ENCODE measurements around the gene ZFYVE9.
"Not testable (repeated sequence)": the region's sequence is repeated elsewhere in the genome, so short reads cannot be mapped to it uniquely, and the experiment has no call there.

Gene ZFYVE9

GRCh38 chr1:52152572-52152971 is 10.7 kb downstream of the ZFYVE9 start:
- DNase-seq: no peak

DNA sequence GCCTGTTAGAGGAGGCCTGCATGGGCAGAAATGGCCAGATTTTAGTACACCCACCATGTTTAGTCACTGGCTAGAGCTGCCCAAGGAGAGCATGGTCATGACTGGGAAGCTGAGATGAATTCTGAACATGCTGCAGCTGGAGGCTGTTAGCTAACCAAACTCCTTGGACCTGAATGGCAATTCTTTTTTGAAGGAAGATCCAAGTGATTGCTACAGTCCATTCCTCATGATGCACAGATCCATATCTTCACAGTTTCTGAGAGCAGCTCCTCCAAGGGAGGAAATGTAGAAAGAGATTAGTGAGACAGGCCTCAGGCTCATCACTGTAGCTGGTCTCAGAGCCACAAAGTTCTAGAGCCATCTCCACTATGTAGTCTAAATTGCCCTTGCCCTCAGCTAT is 11.1 kb downstream of the ZFYVE9 start:
- DNase-seq: no peak

- DNase-seq: no peak
Measured at GRCh38 chr1:52153898-52154297, 12.0 kb downstream of the ZFYVE9 start.

- DNase-seq: no peak
Measured at GRCh38 chr1:52156460-52156859, 14.6 kb downstream of the ZFYVE9 start.

DNA sequence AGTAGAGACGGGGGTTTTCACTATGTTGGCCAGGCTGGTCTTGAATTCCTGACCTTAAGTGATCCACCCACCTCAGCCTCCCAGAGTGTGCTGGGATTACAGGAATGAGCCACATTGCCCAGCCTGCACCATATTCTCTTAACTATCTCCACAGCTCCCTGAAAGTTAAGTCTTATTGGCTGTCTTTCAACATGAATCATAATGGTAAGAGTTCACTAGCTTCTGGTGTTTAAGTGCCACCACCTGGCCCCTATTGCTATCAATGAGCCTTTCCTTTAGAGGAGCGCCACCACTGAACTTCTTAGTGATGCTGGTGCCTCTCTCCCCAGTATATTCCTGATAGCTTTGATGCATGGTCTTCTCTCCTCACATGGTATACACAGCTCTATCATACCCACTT is 15.7 kb downstream of the ZFYVE9 start:
- no peak for DNase-seq

DNA sequence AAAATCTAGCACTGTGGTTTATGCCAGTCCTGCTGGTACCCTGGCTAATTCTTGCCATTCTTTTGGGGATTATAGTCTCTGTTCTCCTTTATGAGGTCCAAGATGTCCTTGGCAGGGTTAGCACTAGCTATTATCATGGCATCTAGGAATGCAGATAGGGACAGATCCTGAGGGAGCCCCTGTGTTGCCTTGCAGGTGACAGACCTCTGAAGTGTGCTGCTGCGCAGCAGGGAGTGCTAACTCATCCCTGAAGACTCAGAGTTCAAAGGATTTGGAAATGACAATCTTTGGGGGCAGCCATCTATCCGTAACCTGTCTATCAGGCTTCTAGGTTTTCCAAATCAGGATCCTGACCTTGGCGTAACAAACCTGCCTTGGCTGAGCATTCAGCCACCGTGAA is 16.3 kb downstream of the ZFYVE9 start:
- DNase-seq: no peak

DNA sequence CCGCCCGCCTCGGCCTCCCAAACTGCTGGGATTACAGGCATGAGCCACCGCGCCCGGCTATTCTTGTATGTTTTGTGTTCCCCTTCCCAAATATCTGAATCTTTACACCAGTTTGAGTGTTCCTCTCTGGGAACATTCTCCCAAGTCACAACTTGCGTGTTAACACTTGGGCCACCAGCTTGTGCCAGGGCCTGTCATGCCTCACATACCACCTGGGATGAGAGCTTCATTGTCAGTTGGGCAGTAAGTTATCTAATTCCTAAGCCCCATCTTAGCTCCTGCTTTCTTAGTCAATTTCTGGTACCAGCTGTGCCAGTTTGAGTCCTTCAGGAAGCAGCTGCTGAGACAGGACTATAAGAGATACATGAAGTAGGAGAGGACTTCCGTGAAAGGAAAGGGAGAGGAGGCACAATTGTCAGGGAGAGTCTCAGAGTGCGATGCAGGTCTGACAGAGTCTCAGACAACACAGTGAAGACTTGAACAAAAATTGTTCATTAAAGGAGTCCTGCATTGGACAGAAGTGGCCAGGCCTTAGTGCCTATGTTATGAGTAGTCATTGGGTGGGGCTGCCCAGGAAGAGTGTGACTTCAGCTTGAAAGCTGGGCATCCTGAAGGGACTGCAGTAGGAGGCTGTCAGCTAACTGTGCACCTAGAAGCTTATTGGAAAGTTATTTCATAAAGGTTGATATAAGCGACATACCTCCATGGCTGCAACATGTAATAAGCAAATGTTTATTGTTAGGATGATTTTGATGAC is 17.3 kb downstream of the ZFYVE9 start:
- no peak for DNase-seq

DNA sequence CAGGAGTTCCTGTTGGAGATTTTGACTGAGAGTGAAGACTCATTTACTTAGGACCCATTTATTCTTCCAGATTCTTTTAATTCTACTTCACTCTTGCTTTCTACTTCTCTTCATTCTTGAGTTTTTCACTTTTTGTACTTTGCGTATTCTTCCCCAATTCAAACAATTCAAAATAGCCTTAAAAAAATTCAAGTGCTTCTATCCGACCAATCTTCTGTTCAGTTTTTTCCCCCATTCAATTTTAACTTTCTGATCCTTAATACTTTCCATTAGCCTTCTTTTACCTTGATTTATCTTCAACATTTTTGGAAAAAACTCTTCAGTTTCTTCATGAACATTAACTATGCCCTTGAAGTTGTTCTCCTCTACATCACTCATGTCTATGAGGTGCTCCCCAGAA is 21.1 kb downstream of the ZFYVE9 start:
- DNase-seq: no peak

- DNase-seq: no peak
Measured at GRCh38 chr1:52164604-52165003, 22.7 kb downstream of the ZFYVE9 start.

- DNase-seq: no peak
Measured at GRCh38 chr1:52166996-52167753, 25.3 kb downstream of the ZFYVE9 start.

DNA sequence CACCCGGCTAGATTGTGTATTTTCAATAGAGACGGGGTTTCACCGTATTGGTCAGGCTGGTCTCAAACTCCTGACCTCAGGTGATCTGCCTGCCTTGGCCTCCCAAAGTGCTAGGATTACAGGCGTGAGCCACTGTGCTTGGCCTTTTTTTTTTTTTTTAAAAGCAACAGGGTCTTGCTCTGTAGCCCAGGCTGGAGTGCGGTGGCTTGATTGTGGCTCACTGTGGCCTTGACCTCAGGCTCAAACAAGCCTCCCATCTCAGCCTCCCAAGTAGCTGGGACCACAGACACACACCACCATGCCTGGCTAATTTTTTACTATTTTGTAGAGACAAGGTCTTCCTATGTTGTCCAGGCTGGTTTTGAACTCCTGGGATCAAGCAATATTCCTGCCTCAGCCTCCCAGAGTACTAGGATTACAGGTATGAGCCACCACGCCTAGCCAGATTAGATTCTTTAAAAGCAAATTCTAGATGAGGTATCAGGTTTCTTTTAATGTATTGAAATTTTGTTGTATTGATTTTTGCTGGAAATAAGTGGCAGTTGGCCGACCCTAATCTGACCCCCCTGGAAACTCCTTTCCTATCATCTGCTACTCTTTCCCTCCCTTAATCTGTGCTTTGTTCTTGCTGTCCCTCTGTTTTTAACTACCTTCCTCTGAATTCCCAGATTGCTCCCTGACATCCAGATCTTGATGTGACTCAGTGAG is 26.6 kb downstream of the ZFYVE9 start:
- no peak for DNase-seq

DNA sequence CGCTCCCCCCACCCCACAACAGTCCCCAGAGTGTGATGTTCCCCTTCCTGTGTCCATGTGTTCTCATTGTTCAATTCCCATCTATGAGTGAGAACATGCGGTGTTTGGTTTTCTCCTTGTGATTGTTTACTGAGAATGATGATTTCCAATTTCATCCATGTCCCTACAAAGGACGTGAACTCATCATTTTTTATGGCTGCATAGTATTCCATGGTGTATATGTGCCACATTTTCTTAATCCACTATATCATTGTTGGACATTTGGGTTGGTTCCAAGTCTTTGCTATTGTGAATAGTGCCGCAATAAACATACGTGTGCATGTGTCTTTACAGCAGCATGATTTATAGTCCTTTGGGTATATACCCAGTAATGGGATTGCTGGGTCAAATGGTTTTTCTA is 29.3 kb downstream of the ZFYVE9 start:
- DNase-seq: not testable (repeated sequence)

DNA sequence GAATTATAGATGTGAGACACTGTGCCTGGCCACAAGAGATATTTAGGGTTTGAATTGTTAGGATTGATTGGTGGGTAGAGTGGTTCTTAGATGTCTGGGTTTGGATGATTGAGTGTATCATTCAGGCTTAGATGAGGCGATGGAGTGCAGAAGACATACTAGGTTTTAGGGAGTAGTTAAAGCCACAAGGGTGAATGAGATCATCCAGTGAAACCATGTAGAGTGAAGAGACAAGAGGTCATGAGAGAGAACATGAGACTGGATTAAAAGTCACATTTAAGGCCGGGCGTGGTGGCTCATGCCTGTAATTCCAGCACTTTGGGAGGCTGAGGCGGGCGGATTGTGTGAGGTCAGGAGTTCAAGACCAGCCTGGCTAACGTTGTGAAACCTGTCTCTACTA is 37.2 kb downstream of the ZFYVE9 start:
- no peak for DNase-seq

DNA sequence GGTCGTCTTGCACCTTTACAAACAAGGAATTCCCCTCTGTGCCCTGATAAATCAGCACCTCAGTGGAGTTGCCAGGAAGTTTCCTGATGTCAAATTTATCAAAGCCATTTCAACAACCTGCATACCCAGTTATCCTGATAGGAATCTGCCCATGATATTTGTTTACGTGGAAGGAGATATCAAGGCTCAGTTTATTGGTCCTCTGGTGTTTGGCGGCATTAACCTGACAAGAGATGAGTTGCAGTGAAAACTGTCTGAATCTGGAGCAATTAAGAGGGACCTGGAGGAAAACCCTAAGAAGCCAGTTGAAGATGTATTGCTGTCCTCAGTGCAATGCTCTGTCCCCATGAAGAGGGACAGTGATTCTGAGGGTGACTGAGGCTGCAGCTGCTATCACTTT is 38.3 kb downstream of the ZFYVE9 start:
- no peak for DNase-seq

DNA sequence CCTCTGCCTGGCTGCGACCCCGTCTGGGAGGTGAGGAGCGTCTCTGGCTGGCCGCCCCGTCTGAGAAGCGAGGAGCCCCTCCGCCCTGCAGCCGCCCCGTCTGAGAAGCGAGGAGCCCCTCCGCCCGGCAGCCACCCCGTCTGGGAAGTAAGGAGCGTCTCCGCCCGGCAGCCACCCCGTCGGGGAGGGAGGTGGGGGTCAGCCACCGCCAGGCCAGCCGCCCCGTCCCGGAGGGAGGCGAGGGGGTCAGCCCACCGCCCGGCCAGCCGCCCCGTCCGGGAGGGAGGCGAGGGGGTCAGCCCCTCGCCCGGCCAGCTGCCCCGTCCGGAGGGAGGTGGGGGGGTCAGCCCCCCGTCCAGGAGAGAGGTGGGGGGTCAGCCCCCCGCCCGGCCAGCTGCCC is 39.9 kb downstream of the ZFYVE9 start:
- DNase-seq: not testable (repeated sequence)

GRCh38 chr1:52182328-52182727 is 40.4 kb downstream of the ZFYVE9 start:
- DNase-seq: not testable (repeated sequence)

DNA sequence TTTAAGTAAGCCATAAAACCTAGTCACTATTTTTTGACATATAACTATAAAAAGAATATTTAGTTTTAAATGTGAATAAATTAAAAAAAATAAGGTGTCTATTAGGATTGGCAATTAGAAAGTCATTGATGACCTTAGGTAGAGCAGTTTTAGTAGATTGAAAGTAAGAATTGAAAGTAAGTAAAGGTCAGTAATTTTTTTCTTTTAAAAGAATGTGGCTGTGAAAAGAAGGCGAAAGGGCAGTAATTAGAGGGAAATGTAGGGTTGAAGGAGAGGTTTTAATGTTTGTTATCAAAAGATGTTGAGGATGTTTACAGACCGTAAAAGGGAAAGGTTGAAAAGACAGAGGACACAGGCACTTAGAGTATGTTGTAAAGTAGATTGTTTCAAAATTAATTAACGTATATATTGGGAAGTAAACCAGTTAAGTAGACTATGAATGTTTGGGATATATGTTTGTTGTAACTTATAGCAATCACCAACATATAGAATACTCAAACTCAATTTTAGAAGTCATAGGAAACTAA is 41.0 kb downstream of the ZFYVE9 start:
- no peak for DNase-seq

DNA sequence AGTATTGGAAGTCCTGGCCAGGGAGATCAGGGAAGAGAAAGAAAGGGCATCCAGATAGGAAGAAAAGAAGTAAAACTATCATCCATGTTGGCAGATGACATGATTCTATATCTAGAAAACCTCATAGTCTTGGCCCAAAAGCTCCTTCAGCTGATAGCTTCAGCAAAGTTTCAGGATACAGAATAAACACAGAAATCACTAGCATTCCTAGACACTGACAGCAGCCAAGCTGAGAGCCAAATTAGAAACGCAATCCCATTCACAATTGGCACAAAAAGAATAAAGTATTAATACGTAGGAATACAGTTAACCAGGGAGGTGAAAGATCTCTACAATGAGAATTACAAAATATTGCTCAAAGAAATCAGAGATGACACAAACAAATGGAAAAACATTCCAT is 44.6 kb downstream of the ZFYVE9 start:
- no peak for DNase-seq

GRCh38 chr1:52189898-52190480 is 48.1 kb downstream of the ZFYVE9 start:
- DNase-seq: no peak

DNA sequence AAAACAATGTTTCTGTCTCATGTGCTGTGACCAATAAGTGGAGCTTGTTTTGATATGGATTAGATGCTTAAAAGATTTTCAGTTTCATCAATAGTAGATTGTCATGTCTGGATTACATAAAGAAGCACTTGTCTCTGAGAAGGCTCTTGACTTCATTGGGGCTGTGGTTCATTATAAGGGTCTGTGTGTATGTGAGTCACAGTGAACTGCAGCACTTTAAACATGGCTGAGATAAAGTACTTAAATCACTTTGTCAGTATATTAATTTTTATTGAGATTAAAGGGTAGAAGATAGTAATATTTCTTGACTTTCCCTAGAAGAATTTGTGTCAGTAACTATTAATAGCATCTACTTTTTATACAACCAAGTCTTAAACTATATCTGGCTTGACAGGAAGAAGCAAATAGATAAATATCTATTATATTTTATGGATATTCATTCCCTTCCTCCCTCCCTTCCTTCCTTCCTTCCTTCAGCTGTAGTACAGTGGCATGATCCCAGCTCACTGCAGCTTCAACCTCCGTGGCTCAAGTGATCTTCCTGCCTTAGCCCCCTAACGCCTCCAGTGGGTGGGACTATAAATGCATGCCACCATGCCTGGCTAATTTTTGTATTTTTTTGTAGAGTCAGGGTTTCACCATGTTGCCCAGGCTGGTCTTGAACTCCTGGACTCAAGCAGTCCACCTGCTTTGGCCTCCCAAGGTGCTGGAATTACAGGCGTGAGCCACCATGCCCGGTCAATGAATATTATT is 48.8 kb downstream of the ZFYVE9 start:
- no peak for DNase-seq

GRCh38 chr1:52191395-52191965 is 49.6 kb downstream of the ZFYVE9 start:
- no peak for DNase-seq

DNA sequence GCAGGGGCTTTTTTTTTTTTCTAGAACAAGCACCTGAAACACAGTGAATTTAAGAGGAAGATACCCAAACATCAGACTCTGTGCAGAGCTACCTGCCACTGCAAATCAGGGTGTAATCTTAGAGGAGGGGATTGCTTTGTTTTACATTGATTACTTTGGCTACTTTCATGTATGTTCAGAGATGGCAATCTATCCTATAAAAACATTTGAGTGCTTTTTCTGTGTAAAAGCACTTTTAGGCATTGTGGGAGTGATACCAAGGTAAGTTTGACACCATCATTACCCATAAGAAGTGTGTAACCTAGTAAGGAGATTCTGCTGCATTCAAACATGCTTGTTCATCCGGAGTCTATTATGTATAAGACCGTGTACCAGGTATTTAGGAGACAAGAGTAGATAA is 50.1 kb downstream of the ZFYVE9 start:
- no peak for DNase-seq
